ENCODE measurements around the gene HS6ST1.
"Not testable (repeated sequence)": the region's sequence is repeated elsewhere in the genome, so short reads cannot be mapped to it uniquely, and the experiment has no call there.

The HS6ST1 gene

GRCh38 chr2:128265608-128265993 lies 53.1 kb downstream of the HS6ST1 start:
- DNase-seq = not testable (repeated sequence)

- no peak for DNase-seq
These were observed 53.6 kb downstream of the HS6ST1 start for GRCh38 chr2:128264881-128265607.

- DNase-seq = no peak
These were observed 54.8 kb downstream of the HS6ST1 start for GRCh38 chr2:128263902-128264331.

GRCh38 chr2:128262315-128263253 lies 56.1 kb downstream of the HS6ST1 start:
- DNase-seq = no peak

GRCh38 chr2:128261245-128262128 lies 57.2 kb downstream of the HS6ST1 start:
- peak; percentile 12 for DNase-seq

- DNase-seq = no peak
These were observed 58.2 kb downstream of the HS6ST1 start for GRCh38 chr2:128260239-128261138.

- DNase-seq = no peak
These were observed 59.1 kb downstream of the HS6ST1 start for GRCh38 chr2:128259585-128259984.

GRCh38 chr2:128258218-128258617 lies 60.5 kb downstream of the HS6ST1 start:
- no peak for DNase-seq

GRCh38 chr2:128252501-128252900 lies 66.2 kb downstream of the HS6ST1 start:
- no peak for DNase-seq

GRCh38 chr2:128252086-128252485 lies 66.6 kb downstream of the HS6ST1 start:
- not testable (repeated sequence) for DNase-seq

- DNase-seq = no peak
These were observed 68.2 kb downstream of the HS6ST1 start for GRCh38 chr2:128250229-128251025.

- no peak for DNase-seq
These were observed 69.1 kb downstream of the HS6ST1 start for GRCh38 chr2:128249555-128249954.

GRCh38 chr2:128245813-128246212 lies 72.9 kb downstream of the HS6ST1 start:
- no peak for DNase-seq

GRCh38 chr2:128241896-128242295 lies 76.8 kb downstream of the HS6ST1 start:
- no peak for DNase-seq

- DNase-seq = no peak
These were observed 80.6 kb downstream of the HS6ST1 start for GRCh38 chr2:128237911-128238697.

GRCh38 chr2:128237081-128237534 lies 81.6 kb downstream of the HS6ST1 start:
- no peak for DNase-seq

- no peak for DNase-seq
These were observed 82.1 kb downstream of the HS6ST1 start for GRCh38 chr2:128236491-128237035.

GRCh38 chr2:128235581-128235980 lies 83.1 kb downstream of the HS6ST1 start:
- DNase-seq = no peak

GRCh38 chr2:128234613-128235012 lies 84.1 kb downstream of the HS6ST1 start:
- DNase-seq = no peak
